Muscle of leg (tissue), 11 donors: Measurements from ENCODE around the gene TMEM201. TPM values are rescaled to one million over a fixed set of nuclear protein-coding genes. Genes with fewer than 3 reads are reported as not detected.

Source experiments
- DNase-seq: peaks from one replicate; pipeline ENCODE4 v3.0.0; 2013
- H3K27ac ChIP-seq: one replicate; pipeline ENCODE4 v1.5.1; 2013; ENCODE audit warnings: mild to moderate bottlenecking, low read length, control low read depth
- H3K27me3 ChIP-seq: one replicate; pipeline ENCODE4 v1.6.1; 2013; ENCODE audit warnings: low read length; ENCODE audit not compliant: control insufficient read depth, insufficient read depth
- H3K36me3 ChIP-seq: one replicate; pipeline ENCODE4 v1.6.1; 2013; ENCODE audit warnings: low read length; ENCODE audit not compliant: control insufficient read depth, insufficient read depth
- H3K4me1 ChIP-seq: one replicate; pipeline ENCODE4 v1.6.1; 2013; ENCODE audit warnings: low read length; ENCODE audit not compliant: control insufficient read depth, insufficient read depth
- H3K4me3 ChIP-seq: one replicate; pipeline ENCODE4 v1.5.1; 2013; ENCODE audit warnings: low read length, control low read depth
- H3K9me3 ChIP-seq: replicated peaks from 2 replicates; pipeline ENCODE4 v1.6.1; 2013; ENCODE audit warnings: low read depth, low read length; ENCODE audit not compliant: control insufficient read depth
- WGBS: methylation state at CpG from one replicate; pipeline ENCODE4 v1.1.5; 2013; ENCODE audit warnings: missing lambda C conversion rate; ENCODE audit not compliant: insufficient coverage; 5-methylcytosine and 5-hydroxymethylcytosine counted together
- polyA plus RNA-seq, 8 donors: library from polyadenylated mRNA; unstranded; fragments of 120-200 nt; gene quantifications; one replicate each; pipeline versions ENCODE4 v1.2.1 to v1.2.3, GENCODE V29; 2013; ENCODE audit warnings: inconsistent platforms in 1 of 8, low replicate concordance in 1 of 8; ENCODE audit not compliant: insufficient read length in 8 of 8, insufficient read depth in 1 of 8
- total RNA-seq: library from RNA; stranded (reverse); fragments of 120-200 nt; gene quantifications from one replicate; pipeline ENCODE4 v1.2.4, GENCODE V29; 2013

The TMEM201 gene
- total and polyA plus RNA-seq, 9 donors: 6.9 to 22.2 (median 19.1) TPM

DNA sequence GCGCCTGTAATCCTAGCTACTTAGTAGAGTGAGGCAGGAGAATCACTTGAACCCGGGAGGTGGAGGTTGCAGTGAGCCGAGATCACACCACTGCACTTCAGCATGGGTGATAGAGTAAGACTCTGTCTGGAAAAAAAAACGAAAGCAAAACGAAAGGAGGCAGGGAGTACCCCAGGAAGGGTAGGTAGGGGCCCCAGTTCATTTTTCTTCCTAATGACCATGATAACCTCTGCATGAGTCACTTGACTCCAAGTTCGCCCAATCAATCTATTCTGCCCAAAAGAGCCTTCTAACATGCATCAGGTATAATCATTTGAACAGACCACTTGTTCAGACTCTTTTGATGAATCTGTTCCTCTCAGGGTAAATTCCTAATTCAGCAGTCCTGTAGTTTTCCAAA is 13.2 kb upstream of the TMEM201 start:
- H3K36me3 ChIP-seq: peaks cover 17% of the 10 kb centered on the region
- no peaks in the 10 kb centered on the region for H3K4me1 ChIP-seq
- H3K27me3 ChIP-seq: no peaks in the 10 kb centered on the region
- H3K4me3 ChIP-seq: no peak overlapping the region
- H3K9me3 ChIP-seq: no peaks in the 10 kb centered on the region
- 85% methylated on average over 6 of the region's 6 CpGs for WGBS
- no peak overlapping the region for H3K27ac ChIP-seq
- no peak for DNase-seq

DNA sequence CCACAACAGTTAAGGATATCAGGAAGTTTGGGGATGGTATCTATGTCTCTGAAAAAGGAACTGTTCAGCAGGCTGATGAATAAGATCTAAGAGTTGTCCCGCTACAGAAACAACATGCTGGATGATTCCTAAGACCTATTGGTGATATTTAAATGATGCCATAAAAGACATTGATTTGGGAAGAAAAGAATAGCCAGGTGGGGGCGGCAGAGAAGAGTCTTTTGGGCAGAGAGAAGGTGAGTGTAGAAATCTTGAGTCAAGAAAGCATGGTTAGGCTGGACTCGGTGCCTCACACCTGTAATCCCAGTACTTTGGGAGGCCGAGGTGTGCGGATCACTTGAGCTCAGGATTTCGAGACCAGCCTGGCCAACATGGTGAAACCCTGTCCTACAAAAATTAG is 11.8 kb upstream of the TMEM201 start:
- no peak for DNase-seq
- Histone ChIP-seq H3K4me3 (no peak overlapping the region), H3K9me3 (no peaks in the 10 kb centered on the region), H3K4me1 (no peaks in the 10 kb centered on the region), H3K36me3 (peaks cover 15% of the 10 kb centered on the region), H3K27me3 (no peaks in the 10 kb centered on the region), H3K27ac (no peak overlapping the region)
- WGBS: 87% methylated on average over 5 of the region's 6 CpGs

DNA sequence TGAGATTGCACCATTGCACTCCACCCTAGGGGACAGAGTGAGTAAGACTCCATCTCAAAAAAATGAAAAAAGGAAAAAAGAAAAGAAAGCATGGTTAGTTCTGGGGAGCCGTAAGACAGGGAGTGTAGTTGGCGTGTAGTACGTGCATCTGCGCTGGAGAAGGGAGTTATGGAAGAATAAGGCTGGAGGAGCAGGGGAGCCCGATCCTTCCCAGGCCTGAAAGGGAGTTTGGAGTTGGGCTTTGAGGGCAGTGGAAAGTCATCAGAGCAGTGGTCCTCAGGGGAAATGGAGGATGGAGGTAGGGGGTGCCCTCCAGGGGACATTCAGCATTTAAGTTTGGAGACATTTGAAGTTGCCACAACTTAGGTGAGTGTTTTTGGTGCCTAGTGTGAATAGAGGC is 11.3 kb upstream of the TMEM201 start:
- DNase-seq: no peak

DNA sequence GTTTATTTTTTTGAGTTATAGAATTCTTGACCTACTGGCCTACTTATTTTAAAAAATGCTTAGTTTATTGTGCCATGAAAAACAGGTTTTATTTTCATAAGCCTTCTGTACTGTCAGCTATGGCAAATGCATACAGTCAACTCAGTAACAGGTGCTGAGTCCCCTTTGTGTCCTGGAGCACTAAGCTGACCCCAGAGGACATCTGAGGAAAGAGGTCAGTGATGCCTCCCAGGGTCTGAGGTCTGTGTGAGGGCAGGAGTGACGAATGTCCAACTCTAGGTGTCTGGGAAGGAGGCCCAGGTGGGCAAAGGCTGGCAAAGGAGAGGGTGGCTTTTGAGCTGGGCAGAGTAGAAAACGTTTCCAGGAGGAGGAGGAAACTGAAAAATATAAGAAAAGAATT is 7.8 kb upstream of the TMEM201 start:
- DNase-seq: no peak
- Histone ChIP-seq H3K36me3 (peaks cover 10% of the 10 kb centered on the region), H3K4me3 (no peak overlapping the region), H3K27ac (no peak overlapping the region), H3K4me1 (no peaks in the 10 kb centered on the region), H3K9me3 (no peaks in the 10 kb centered on the region), H3K27me3 (no peaks in the 10 kb centered on the region)
- 94% methylated on average over 1 of the region's 2 CpGs for WGBS

More for the DNA sequence above, 11.3 kb upstream of the TMEM201 start:
- WGBS: 81% methylated on average over 5 of the region's 5 CpGs
- Histone ChIP-seq H3K4me1 (no peaks in the 10 kb centered on the region), H3K4me3 (no peak overlapping the region), H3K36me3 (peaks cover 17% of the 10 kb centered on the region), H3K27ac (no peak overlapping the region), H3K9me3 (no peaks in the 10 kb centered on the region), H3K27me3 (no peaks in the 10 kb centered on the region)

DNA sequence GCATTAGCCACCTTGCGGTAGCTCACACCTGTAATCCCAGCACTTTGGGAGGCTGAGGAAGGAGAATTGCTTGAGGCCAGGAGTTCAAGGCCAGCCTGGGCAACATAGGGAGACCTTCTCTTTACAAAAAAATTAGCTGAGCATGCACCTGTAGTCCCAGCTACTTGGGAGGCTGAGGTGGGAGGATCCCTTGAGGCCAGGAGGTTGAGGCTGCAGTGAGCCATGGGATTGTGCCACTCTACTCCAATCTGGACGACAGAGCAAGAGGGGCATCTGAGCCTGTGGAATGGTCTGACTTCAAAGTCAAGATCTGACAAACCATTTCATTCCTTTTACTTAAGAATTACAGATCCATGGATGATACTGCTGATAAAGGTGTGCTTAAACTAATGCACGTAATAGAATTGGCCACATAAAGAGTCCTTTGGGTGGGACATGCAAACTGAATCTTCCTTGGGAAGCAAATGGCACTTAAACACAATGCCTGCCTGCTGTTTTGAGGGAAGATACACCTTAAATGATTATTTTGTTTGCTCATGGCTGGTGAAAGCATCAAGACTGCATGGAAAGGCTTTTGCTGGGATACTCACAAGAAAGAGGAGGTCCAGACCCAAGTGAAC is 2.5 kb upstream of the TMEM201 start:
- WGBS: no CpG with 5 or more reads among the region's 3 CpGs
- H3K9me3 ChIP-seq: no peaks in the 10 kb centered on the region
- peaks cover 2% of the 10 kb centered on the region for H3K36me3 ChIP-seq
- H3K27ac ChIP-seq: no peak overlapping the region
- H3K4me3 ChIP-seq: no peak overlapping the region
- H3K27me3 ChIP-seq: no peaks in the 10 kb centered on the region
- no peak for DNase-seq
- peaks cover 23% of the 10 kb centered on the region for H3K4me1 ChIP-seq

DNA sequence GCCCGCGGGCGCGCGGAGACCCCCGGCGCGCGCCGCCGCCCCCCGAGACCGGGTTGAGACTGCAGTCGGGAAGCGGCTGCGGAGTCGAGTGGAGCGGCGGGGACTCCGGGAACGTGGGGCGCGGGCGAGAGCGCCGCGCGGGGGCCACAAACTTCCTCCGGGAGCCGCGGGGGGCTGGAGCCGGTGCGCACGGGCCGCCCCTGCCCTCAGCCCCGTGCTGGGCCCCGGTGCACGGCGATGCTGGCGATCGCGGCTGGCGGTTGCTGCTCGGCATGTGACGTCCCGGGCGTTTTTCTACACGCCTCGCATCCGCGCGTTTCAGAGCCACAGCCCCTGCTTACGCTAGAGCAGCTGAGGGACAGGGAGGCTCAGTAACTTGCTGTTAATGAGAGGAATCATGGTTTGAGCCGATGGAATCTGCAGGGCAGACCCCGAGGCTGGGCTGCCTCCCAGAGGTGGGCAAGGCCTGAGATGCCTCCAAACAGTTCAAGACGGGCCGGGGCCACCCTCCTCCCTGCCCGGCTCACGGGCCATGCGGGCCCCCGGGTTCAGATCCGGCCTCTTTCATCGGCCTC is 520 bp downstream of the TMEM201 start:
- WGBS: under 1% methylated on average over 47 of the region's 63 CpGs
- Histone ChIP-seq H3K27ac (peak overlapping the region; percentile 63), H3K27me3 (no peaks in the 10 kb centered on the region), H3K36me3 (no peaks in the 10 kb centered on the region), H3K4me1 (peaks cover 53% of the 10 kb centered on the region), H3K9me3 (no peaks in the 10 kb centered on the region), H3K4me3 (peak overlapping the region; percentile 59)
- DNase-seq: peak; percentile 57

DNA sequence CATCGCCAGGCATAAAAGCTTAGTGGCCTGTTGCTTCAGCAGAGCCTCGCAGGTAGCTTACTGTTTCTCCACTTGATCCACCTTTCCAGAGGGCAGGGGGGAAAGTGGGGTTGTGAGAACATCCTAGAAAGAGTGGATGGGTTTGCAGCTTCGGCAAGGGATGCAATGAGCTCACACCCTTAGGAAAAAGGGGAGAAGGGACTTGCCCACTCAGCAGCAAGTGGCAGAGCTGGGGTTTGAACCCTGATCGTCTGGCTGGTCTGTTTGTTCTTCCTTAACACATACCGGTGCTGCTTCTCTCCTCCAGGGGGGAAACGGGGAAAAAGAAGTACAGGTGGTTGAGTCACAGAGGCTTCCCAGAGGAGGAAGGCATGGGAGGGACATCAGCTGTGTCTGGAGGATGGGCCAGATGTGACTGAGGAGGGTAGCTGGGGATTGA is 1.0 kb downstream of the TMEM201 start:
- Histone ChIP-seq H3K27me3 (no peaks in the 10 kb centered on the region), H3K27ac (peak overlapping the region; percentile 63), H3K4me3 (peak overlapping the region; percentile 59), H3K4me1 (peaks cover 58% of the 10 kb centered on the region), H3K36me3 (no peaks in the 10 kb centered on the region), H3K9me3 (no peaks in the 10 kb centered on the region)
- DNase-seq: no peak
- no CpG with 5 or more reads among the region's 6 CpGs for WGBS

DNA sequence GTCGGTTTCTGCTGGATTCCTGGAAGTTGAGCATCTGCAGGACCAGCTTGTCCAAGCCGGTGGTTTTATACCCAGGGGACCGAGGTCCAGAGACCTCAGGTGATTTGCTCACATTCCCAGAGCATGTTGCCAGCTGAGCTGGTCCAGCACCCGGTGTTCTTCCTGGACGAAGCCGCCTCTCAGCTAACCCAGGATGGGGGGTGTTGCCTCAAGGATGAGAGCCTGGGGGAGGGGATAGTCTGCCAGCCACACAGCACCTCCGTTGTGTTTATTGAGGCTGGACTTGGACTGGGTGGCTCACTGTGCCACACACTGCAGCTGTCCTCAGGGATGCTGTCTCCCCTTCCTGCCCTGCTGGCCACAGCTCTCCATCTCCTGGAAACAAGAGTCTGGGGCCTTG is 1.5 kb downstream of the TMEM201 start:
- no peak for DNase-seq
- H3K4me3 ChIP-seq: peak overlapping the region; percentile 59
- 43% methylated on average over 7 of the region's 7 CpGs for WGBS

DNA sequence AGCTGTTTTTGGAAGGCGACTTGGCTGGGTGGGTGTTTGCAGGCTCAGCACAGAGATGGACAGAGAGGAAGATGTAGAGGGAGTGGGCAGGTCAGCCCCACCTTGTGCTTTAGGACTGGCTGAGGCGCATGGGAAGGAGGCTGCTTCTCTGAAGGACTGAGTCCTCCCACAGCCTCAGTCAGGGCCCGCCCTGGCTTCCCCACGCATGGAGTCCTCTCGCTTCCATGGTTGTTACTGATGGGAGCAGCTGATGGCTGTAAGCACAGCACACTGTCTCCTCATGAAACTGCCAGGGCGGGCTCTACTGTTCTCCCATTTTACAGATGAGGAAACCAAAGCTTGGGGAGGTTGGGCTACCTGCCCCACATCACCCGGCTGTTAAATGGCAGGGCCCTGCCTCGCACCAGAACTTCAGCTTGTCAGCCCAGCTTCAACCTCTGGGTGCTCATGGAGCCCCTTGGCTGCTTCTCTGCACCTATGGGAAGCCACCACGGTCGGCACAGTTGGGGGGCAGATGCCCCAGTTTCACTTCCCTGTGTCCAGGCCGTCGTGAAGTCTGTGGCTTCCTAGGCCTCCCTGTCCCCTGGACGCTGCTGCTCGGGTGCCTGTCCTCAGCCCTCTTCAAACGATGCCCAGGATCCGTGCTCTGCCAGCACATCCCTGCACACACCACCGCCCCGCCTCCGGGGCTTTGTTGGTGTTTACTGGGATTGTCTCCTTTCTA is 2.4 kb downstream of the TMEM201 start:
- Histone ChIP-seq H3K27me3 (no peaks in the 10 kb centered on the region), H3K9me3 (no peaks in the 10 kb centered on the region), H3K27ac (peak overlapping the region; percentile 69), H3K4me3 (no peak overlapping the region), H3K4me1 (peaks cover 72% of the 10 kb centered on the region), H3K36me3 (no peaks in the 10 kb centered on the region)
- WGBS: 74% methylated on average over 12 of the region's 19 CpGs
- peak; percentile 53 for DNase-seq

More for the DNA sequence above, 1.5 kb downstream of the TMEM201 start:
- H3K9me3 ChIP-seq: no peaks in the 10 kb centered on the region
- no peaks in the 10 kb centered on the region for H3K36me3 ChIP-seq
- no peaks in the 10 kb centered on the region for H3K27me3 ChIP-seq
- peaks cover 63% of the 10 kb centered on the region for H3K4me1 ChIP-seq
- H3K27ac ChIP-seq: no peak overlapping the region

DNA sequence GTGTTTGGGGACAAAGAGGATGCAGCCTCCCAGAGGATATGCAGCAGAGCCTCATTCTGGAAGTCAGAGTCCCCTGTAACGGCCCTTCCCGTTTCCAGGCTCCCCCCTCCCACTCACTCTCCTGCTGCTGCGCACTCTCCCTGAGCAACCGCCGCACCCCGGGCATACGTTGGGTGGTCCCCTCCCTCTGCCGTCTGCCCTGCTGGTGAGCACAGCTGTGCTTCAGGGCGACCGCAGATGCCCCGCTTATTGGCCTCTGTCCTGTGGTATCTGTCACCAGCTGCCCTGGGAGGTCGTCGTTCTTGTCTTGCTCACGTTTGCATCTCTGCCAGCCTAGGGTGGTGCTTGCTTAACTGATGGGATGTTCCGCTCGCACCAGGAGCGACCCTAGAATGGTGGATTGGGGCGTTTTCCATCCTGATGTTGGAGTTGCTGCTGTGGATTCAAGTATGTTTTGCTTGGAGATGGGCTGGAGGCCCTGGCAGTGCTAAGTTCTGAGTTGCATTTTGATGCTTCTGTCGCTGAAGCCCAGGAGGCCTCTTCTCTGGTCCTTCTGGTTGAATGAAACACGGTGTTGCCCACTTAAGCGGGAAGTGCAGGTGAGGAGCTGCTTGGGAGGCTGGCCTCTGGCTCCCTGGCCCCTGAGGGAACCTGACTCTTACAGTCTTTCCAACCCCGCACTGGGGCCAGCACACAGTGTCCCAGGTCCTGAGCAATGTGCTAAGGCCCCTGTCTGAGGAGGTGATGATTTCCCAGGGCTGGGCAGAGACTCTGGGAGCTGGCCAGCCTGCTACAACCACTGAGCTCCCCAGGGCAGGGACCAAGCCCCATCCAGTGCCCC is 3.2 kb downstream of the TMEM201 start:
- no peaks in the 10 kb centered on the region for H3K27me3 ChIP-seq
- H3K9me3 ChIP-seq: no peaks in the 10 kb centered on the region
- WGBS: 65% methylated on average over 19 of the region's 22 CpGs
- peak; percentile 71 for DNase-seq
- no peak overlapping the region for H3K4me3 ChIP-seq
- H3K4me1 ChIP-seq: peaks cover 79% of the 10 kb centered on the region
- H3K36me3 ChIP-seq: no peaks in the 10 kb centered on the region
- H3K27ac ChIP-seq: peak overlapping the region; percentile 71
